A549 (cell line): Measurements from ENCODE around the gene DLGAP1.

Source experiments
- BHLHE40 ChIP-seq: IDR thresholded peaks from 2 replicates; pipeline ENCODE4 v1.6.1; 2012; ENCODE audit warnings: low read depth, low read length, inconsistent platforms
- JUN ChIP-seq, 2 experiments: fragments of >200 bp; sonication (Bioruptor Twin); formaldehyde crosslinking; IDR thresholded peaks; 2 replicates in 1 of 2; 3 replicates in 1 of 2; pipeline ENCODE4 v1.6.1; 2016 to 2017
- MAFK ChIP-seq: fragments of 450-650 bp; IDR thresholded peaks from 2 replicates; pipeline ENCODE4 v1.6.1; 2014; ENCODE audit not compliant: partially characterized antibody
- MYC ChIP-seq: IDR thresholded peaks from 2 replicates; pipeline ENCODE4 v1.6.1; 2012; ENCODE audit warnings: mild to moderate bottlenecking, inconsistent platforms, low read length, improper control_type of control experiment, borderline replicate concordance
- NPAS2 ChIP-seq: fragments of 250-450 bp; sonication (Bioruptor Pico); IDR thresholded peaks from 2 replicates; pipeline ENCODE4 v1.8.0; 2022; ENCODE audit warnings: mild to moderate bottlenecking, moderate library complexity, borderline replicate concordance
- NR3C1 ChIP-seq: fragments of >200 bp; sonication (Bioruptor Twin); formaldehyde crosslinking; IDR thresholded peaks from 3 replicates; pipeline ENCODE4 v1.6.1; 2017
- PHF8 ChIP-seq: fragments of 200-600 bp; sonication (generic); IDR thresholded peaks from 2 replicates; pipeline ENCODE4 v1.6.1; 2016; ENCODE audit warnings: low read depth, mild to moderate bottlenecking, antibody characterized with exemption, moderate library complexity, borderline replicate concordance
- TF ChIP-seq, protein P1 (sequence below): fragments of 450-650 bp; IDR thresholded peaks from 2 replicates; pipeline ENCODE4 v1.6.1; 2014; ENCODE audit warnings: antibody characterized with exemption
- TF ChIP-seq, protein P2 (sequence below): IDR thresholded peaks from 2 replicates; pipeline ENCODE4 v1.6.1; 2012
- TF ChIP-seq, protein P3 (sequence below): fragments of >200 bp; sonication (Bioruptor Twin); formaldehyde crosslinking; IDR thresholded peaks from 3 replicates; pipeline ENCODE4 v1.6.1; 2016
- TF ChIP-seq, protein P4 (sequence below): fragments of >200 bp; sonication (Bioruptor Twin); formaldehyde crosslinking; IDR thresholded peaks from 3 replicates; pipeline ENCODE4 v1.5.1; 2016

DNA sequence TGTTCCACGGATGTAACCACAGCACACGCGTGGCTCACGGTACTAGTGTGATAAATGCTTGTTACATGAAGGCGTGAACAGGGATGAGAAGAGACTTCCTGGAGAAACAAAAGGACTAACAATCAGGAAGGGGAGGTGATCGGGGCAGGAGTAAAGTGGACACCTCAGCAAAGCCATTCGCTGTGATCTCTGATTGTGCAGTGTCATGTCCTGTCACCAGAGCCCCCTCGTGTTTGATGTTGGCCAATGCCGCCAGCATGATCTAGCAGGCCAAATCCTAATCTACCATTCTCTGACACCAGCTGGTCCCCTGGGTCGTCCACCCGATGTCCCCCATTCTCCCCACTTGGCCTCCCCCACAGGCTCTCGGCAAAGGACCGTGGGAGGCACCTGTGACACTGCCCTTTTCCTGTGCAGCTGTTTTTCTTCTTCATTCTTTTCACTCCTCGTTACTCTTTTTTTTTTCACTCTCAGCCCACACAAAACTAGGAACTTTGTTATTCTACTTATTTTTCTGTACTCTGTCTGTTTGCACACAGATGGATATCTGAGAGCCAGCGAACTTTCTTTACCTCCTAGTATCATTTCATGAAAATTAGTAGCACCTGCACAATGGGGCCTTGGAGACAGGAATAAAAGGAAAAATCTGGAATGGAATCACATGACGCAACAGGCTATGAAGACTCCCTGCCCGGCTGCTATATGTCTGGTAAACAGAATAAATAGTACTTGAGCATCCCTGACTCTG, 858.3 kb downstream of the DLGAP1 start:
- TF ChIP-seq, protein P1, sequence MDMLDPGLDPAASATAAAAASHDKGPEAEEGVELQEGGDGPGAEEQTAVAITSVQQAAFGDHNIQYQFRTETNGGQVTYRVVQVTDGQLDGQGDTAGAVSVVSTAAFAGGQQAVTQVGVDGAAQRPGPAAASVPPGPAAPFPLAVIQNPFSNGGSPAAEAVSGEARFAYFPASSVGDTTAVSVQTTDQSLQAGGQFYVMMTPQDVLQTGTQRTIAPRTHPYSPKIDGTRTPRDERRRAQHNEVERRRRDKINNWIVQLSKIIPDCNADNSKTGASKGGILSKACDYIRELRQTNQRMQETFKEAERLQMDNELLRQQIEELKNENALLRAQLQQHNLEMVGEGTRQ, result no peak
- TF ChIP-seq NPAS2 (CRISPR knock-in tag) (no peak), JUN (IDR thresholded peaks at IDR 0.05) (no peak; a peak in 1 of 5 replicates), PHF8 (no peak), BHLHE40 (no peak), NR3C1 (no peak), MYC (no peak), MAFK (peak; percentile 90)
- TF ChIP-seq, protein P2, sequence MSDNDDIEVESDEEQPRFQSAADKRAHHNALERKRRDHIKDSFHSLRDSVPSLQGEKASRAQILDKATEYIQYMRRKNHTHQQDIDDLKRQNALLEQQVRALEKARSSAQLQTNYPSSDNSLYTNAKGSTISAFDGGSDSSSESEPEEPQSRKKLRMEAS, result peak; percentile 60
- TF ChIP-seq, protein P3, sequence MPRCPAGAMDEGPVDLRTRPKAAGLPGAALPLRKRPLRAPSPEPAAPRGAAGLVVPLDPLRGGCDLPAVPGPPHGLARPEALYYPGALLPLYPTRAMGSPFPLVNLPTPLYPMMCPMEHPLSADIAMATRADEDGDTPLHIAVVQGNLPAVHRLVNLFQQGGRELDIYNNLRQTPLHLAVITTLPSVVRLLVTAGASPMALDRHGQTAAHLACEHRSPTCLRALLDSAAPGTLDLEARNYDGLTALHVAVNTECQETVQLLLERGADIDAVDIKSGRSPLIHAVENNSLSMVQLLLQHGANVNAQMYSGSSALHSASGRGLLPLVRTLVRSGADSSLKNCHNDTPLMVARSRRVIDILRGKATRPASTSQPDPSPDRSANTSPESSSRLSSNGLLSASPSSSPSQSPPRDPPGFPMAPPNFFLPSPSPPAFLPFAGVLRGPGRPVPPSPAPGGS, result no peak
- TF ChIP-seq, protein P4, sequence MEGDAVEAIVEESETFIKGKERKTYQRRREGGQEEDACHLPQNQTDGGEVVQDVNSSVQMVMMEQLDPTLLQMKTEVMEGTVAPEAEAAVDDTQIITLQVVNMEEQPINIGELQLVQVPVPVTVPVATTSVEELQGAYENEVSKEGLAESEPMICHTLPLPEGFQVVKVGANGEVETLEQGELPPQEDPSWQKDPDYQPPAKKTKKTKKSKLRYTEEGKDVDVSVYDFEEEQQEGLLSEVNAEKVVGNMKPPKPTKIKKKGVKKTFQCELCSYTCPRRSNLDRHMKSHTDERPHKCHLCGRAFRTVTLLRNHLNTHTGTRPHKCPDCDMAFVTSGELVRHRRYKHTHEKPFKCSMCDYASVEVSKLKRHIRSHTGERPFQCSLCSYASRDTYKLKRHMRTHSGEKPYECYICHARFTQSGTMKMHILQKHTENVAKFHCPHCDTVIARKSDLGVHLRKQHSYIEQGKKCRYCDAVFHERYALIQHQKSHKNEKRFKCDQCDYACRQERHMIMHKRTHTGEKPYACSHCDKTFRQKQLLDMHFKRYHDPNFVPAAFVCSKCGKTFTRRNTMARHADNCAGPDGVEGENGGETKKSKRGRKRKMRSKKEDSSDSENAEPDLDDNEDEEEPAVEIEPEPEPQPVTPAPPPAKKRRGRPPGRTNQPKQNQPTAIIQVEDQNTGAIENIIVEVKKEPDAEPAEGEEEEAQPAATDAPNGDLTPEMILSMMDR, result no peak; the same call in 2 of the 3 replicates
